Measurements from ENCODE around the gene GOLGA8M. TPM values are rescaled to one million over a fixed set of nuclear protein-coding genes. Genes with fewer than 3 reads are reported as not detected.
"Not testable (repeated sequence)": the region's sequence is repeated elsewhere in the genome, so short reads cannot be mapped to it uniquely, and the experiment has no call there.

GOLGA8M gene, protein sequence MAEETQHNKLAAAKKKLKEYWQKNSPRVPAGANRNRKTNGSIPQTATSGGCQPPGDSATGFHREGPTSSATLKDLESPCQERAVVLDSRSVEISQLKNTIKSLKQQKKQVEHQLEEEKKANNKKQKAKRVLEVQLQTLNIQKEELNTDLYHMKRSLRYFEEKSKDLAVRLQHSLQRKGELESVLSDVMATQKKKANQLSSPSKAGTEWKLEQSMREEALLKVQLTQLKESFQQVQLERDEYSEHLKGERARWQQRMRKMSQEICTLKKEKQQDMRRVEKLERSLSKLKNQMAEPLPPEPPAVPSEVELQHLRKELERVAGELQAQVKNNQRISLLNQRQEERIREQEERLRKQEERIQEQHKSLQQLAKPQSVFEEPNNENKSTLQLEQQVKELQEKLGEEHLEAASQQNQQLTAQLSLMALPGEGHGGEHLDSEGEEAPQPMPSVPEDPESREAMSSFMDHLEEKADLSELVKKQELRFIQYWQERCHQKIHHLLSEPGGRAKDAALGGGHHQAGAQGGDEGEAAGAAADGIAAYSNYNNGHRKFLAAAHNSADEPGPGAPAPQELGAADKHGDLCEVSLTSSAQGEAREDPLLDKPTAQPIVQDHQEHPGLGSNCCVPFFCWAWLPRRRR
- polyA plus RNA-seq (ENCODE audit: insufficient read depth in 1 of 5, insufficient read length in 5 of 5, low replicate concordance in 1 of 5) = 1 to 10 TPM; 1.7 to 3.9 (median 2.8) TPM
- long read RNA-seq, donor 1 = 0 reads
- long read RNA-seq, donor 2 = 0 reads
- long read RNA-seq, donor 3 = 0 reads
- long read RNA-seq, donor 4 = 0 reads
- long read RNA-seq, donor 5 = 0 reads
- long read RNA-seq, donor 6 = 0 reads
- long read RNA-seq, donor 7 = 0 reads
- long read RNA-seq, donor 8 = 0 reads

GRCh38 chr15:28712270-28712669 is at the start of gene GOLGA8M:
Gene GOLGA8M (minus strand): TSS chr15:28712421. CDS start chr15:28712323, 98 bp downstream.
- not testable (repeated sequence) for DNase-seq

DNA sequence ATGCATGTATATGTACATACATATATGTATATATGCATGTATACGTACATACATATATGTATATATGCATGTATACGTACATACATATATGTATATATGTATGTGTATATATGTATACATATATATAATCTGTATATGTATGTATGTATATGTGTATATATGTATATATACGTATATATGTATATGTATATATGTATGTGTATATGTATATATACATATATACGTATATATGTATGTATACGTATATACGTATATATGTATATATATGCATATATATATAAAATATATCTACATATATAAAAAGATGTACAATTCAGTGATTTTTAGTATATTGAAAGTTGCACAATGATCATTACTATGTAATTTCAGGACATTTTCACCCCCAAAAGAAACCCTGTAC is 30.7 kb upstream of the GOLGA8M start:
- not testable (repeated sequence) for DNase-seq

GRCh38 chr15:28738590-28739292 is 26.5 kb upstream of the GOLGA8M start:
- DNase-seq = not testable (repeated sequence)

DNA sequence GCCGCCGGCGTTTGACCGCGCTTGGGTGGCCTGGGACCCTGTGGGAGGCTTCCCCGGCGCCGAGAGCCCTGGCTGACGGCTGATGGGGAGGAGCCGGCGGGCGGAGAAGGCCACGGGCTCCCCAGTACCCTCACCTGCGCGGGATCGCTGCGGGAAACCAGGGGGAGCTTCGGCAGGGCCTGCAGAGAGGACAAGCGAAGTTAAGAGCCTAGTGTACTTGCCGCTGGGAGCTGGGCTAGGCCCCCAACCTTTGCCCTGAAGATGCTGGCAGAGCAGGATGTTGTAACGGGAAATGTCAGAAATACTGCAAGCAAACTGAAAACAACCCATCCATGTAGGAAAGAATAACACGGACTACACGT is 26.0 kb upstream of the GOLGA8M start:
- not testable (repeated sequence) for DNase-seq

GRCh38 chr15:28737521-28738199 is 25.4 kb upstream of the GOLGA8M start:
- peak; percentile 10 to 24 for DNase-seq

GRCh38 chr15:28728061-28728460 is 15.8 kb upstream of the GOLGA8M start:
- DNase-seq = peak in 1 of 2 donors; percentile 8

GRCh38 chr15:28727026-28727425 is 14.8 kb upstream of the GOLGA8M start:
- not testable (repeated sequence) for DNase-seq

GRCh38 chr15:28726102-28726501 is 13.9 kb upstream of the GOLGA8M start:
- DNase-seq = no peak

DNA sequence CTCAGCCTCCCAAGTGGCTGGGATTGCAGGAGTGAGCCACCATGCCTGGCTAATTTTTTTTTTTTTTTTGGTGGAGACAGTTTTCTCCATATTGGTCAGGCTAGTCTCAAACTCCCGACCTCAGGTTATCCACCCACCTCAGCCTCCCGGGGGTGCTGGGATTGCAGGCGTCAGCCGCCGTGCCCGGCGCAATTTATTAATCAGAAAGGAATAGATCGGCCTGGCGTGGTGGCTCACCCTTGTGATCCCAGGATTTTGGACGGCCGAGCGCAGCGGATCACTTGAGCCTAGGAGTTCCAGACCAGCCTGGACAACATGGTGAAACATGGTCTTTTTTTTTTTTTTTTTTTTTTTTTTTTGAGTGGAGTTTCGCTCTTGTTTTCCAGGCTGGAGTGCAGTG is 13.3 kb upstream of the GOLGA8M start:
- no peak for DNase-seq

DNA sequence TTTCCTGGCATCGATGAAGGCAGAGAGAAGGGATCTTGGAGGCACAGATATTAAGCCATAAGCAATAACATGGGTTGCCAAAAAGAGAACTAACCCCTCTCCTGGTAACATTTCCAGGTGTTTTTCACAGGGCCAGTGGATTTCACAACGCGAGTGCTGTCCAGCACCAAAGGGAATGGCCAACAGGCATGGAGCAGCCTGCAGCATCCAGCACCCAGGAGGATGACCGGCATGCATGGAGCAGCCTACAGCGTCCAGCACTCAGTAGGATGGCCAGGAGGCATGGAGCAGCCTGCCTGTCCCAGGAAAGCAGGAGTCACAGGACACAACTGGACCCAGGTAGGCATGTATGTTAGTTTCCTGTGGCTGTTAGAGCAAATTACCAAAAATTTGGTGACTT is 11.8 kb upstream of the GOLGA8M start:
- DNase-seq = not testable (repeated sequence)

- not testable (repeated sequence) for DNase-seq
Measured at GRCh38 chr15:28719626-28720025, 7.4 kb upstream of the GOLGA8M start.

GRCh38 chr15:28718576-28718975 is 6.4 kb upstream of the GOLGA8M start:
- not testable (repeated sequence) for DNase-seq

GRCh38 chr15:28714176-28714575 is 2.0 kb upstream of the GOLGA8M start:
- not testable (repeated sequence) for DNase-seq

DNA sequence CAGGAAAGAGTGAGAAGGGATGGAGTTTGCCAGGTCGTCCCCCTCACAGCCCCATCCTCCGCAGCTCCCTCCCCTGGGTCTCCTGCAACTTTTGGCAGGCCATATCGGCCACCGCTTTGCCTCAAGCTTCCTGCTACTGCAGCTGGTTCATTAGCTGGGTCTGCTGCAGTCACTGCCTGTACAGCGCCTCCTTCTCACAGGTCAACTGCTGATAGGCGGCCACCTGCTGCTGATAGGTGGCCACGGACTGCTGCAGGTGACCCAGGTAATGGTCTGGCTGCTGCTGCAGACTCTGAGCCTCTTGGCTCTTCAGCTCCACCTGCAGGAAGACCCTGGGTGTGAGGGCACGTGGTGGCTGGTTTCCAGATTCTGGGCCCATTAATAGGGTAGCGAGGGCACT is 8.3 kb downstream of the GOLGA8M start:
- not testable (repeated sequence) for DNase-seq

GRCh38 chr15:28702427-28702826 is 9.8 kb downstream of the GOLGA8M start:
- not testable (repeated sequence) for DNase-seq

DNA sequence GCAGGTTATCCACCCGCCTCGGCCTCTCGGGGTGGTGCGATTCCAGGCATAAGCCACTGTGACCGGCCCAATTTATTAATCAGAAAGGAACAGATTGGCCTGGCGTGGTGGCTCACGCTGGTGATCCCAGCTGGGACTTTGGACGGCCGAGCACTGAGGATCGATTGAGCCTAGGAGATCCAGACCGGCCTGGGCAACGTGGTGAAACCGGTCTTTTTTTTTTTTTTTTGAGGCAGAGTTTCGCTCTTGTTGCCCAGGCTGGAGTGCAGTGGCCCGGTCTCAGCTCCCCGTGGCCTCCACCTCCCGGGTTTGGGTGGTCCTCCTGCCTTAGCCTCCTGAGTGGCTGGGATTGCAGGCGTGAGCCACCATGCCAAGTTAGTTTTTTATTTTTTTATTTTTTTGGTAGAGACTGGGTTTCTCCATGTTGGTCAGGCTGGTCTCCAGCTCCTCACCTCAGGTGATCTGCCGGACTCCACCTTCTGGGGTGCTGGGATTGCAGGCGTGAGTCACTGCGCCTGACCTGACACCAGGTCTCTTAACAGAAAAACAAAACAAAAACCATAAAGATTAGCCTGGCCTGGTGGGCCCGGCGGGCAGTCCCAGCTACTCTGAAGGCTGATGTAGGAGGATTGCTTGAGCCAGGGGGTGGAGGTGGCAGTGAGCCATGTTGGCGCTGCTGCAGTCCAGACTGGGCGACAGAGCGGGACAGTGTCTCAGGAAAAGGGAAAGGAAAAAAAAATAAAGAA is 18.0 kb downstream of the GOLGA8M start:
- not testable (repeated sequence) for DNase-seq

GRCh38 chr15:28693021-28693420 is 19.2 kb downstream of the GOLGA8M start:
- not testable (repeated sequence) for DNase-seq

DNA sequence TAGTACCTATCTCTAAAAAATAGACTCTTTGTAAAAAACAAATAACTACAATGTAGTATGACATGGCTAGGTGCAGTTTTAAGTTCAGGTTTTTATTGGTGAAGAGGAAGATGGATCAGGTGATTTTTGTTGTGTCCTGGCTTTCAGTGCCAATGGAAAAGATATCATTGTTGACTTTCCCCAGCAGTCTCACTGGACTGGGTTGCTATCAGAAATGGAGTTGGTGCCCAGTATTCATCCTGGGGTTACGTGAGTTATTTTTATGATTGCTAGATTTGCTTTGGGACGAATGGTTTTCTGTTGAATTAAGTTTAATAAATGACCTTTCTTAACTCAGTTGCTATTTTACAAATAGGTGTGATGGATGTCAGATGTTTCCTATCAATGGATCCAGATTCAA is 38.7 kb downstream of the GOLGA8M start:
- DNase-seq = not testable (repeated sequence)

- DNase-seq = not testable (repeated sequence)
Measured at GRCh38 chr15:28672122-28672521, 40.1 kb downstream of the GOLGA8M start.

DNA sequence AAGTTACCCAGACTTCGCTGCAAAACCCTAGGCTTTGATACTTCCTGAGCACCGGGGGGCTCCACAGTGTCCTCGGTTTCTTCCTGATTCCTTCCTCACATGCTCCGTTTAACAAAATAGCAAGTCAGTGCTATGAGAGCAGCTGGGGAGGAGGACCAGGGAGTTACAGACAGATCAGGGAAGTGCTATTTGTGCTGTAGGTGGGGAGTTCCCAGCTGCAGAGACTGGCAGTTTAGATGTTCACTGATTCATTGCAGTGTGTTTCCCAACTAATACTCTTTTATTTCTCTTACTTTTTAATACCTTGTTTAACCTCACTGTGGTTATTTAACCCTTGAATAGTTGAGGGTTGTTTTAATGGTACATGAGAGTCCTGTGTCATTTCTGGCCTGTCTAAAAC is 45.8 kb downstream of the GOLGA8M start:
- DNase-seq = not testable (repeated sequence)

GRCh38 chr15:28664575-28664974 is 47.6 kb downstream of the GOLGA8M start:
- not testable (repeated sequence) for DNase-seq
